Effector memory CD4-positive, alpha-beta T cell (primary cell): Measurements from ENCODE around the gene ZFYVE9.
"Not testable (repeated sequence)": the region's sequence is repeated elsewhere in the genome, so short reads cannot be mapped to it uniquely, and the experiment has no call there.

Experiments
- DNase-seq, 3 donors: peaks; one replicate each; pipeline ENCODE4 v3.0.0-alpha.2; 2020
- H3K27ac ChIP-seq: 2 replicates; pipeline ENCODE4 v1.7.0; 2013; ENCODE audit warnings: mild to moderate bottlenecking, low read length, moderate library complexity; ENCODE audit not compliant: insufficient read depth, poor library complexity, severe bottlenecking
- H3K27me3 ChIP-seq: replicated peaks from 2 replicates; pipeline ENCODE4 v1.7.0; 2013; ENCODE audit warnings: mild to moderate bottlenecking, low read length; ENCODE audit not compliant: insufficient read depth, control insufficient read depth, poor library complexity, severe bottlenecking
- H3K36me3 ChIP-seq: 2 replicates; pipeline ENCODE4 v1.7.0; 2013; ENCODE audit warnings: mild to moderate bottlenecking, low read length, moderate library complexity; ENCODE audit not compliant: control insufficient read depth, insufficient read depth
- H3K4me1 ChIP-seq: 2 replicates; pipeline ENCODE4 v1.7.0; 2013; ENCODE audit warnings: low read length, mild to moderate bottlenecking; ENCODE audit not compliant: control insufficient read depth, insufficient read depth, poor library complexity, severe bottlenecking
- H3K4me3 ChIP-seq: 2 replicates; pipeline ENCODE4 v1.7.0; 2013; ENCODE audit warnings: low read length, low read depth, mild to moderate bottlenecking; ENCODE audit not compliant: insufficient read depth, poor library complexity, severe bottlenecking
- H3K9me3 ChIP-seq: 2 replicates; pipeline ENCODE4 v1.7.0; 2013; ENCODE audit warnings: mild to moderate bottlenecking, low read length, moderate library complexity; ENCODE audit not compliant: control insufficient read depth

ZFYVE9 gene

DNA sequence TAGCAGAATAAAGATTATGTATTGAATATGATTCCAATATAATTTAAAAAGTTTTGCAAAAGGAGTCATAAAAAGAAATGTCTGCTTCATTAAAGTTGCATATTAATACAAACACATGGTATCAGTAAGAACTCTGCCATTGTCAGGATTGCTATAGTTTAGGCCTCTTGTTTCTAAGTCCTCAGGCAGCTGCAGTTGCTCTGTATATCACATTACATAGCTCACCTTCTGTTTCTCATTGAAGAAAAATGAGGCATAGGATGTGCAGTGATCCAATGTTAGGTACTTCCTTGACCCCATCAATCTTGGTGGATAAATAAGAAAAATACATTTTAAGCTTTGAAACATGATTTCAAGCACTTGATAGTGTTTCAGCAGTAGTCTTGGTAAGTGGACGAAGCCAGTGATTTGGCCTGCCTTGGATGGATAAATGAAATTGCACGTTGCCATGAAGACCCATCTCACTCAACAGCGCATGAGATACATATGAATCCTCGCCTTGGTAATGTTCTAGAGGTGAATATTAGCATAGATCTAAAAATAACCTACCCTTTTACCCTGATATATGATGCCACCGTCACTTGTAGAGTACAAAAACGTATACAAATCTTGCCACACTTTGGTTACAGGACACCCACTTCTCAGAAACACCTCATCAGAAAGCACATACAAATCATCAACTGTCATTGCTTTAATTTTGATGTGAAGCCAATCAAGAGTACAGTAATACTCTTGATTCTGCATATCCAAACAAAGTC lies 25.3 kb downstream of the ZFYVE9 start:
- no peak for DNase-seq
- no peak overlapping the region for H3K27ac ChIP-seq
- H3K27me3 ChIP-seq = no peaks in the 10 kb centered on the region
- no peaks in the 10 kb centered on the region for H3K9me3 ChIP-seq
- no peaks in the 10 kb centered on the region for H3K4me1 ChIP-seq
- no peaks in the 10 kb centered on the region for H3K36me3 ChIP-seq
- no peak overlapping the region for H3K4me3 ChIP-seq

GRCh38 chr1:52168373-52169080 lies 26.6 kb downstream of the ZFYVE9 start:
- Histone ChIP-seq H3K4me1 (no peaks in the 10 kb centered on the region), H3K27me3 (no peaks in the 10 kb centered on the region), H3K4me3 (no peak overlapping the region), H3K27ac (no peak overlapping the region), H3K9me3 (no peaks in the 10 kb centered on the region), H3K36me3 (no peaks in the 10 kb centered on the region)
- DNase-seq = no peak

DNA sequence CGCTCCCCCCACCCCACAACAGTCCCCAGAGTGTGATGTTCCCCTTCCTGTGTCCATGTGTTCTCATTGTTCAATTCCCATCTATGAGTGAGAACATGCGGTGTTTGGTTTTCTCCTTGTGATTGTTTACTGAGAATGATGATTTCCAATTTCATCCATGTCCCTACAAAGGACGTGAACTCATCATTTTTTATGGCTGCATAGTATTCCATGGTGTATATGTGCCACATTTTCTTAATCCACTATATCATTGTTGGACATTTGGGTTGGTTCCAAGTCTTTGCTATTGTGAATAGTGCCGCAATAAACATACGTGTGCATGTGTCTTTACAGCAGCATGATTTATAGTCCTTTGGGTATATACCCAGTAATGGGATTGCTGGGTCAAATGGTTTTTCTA lies 29.3 kb downstream of the ZFYVE9 start:
- H3K4me1 ChIP-seq, H3K27ac ChIP-seq, H3K9me3 ChIP-seq, H3K4me3 ChIP-seq, DNase-seq, H3K27me3 ChIP-seq, H3K36me3 ChIP-seq: not testable (repeated sequence)

GRCh38 chr1:52179073-52179472 lies 37.2 kb downstream of the ZFYVE9 start:
- DNase-seq = no peak
- H3K27me3 ChIP-seq = no peaks in the 10 kb centered on the region
- no peaks in the 10 kb centered on the region for H3K9me3 ChIP-seq
- no peak overlapping the region for H3K27ac ChIP-seq
- H3K4me3 ChIP-seq = no peak overlapping the region
- no peaks in the 10 kb centered on the region for H3K4me1 ChIP-seq
- H3K36me3 ChIP-seq = no peaks in the 10 kb centered on the region

DNA sequence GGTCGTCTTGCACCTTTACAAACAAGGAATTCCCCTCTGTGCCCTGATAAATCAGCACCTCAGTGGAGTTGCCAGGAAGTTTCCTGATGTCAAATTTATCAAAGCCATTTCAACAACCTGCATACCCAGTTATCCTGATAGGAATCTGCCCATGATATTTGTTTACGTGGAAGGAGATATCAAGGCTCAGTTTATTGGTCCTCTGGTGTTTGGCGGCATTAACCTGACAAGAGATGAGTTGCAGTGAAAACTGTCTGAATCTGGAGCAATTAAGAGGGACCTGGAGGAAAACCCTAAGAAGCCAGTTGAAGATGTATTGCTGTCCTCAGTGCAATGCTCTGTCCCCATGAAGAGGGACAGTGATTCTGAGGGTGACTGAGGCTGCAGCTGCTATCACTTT lies 38.3 kb downstream of the ZFYVE9 start:
- no peak overlapping the region for H3K4me3 ChIP-seq
- no peaks in the 10 kb centered on the region for H3K9me3 ChIP-seq
- no peaks in the 10 kb centered on the region for H3K27me3 ChIP-seq
- no peak overlapping the region for H3K27ac ChIP-seq
- no peaks in the 10 kb centered on the region for H3K4me1 ChIP-seq
- H3K36me3 ChIP-seq = no peaks in the 10 kb centered on the region
- no peak for DNase-seq

DNA sequence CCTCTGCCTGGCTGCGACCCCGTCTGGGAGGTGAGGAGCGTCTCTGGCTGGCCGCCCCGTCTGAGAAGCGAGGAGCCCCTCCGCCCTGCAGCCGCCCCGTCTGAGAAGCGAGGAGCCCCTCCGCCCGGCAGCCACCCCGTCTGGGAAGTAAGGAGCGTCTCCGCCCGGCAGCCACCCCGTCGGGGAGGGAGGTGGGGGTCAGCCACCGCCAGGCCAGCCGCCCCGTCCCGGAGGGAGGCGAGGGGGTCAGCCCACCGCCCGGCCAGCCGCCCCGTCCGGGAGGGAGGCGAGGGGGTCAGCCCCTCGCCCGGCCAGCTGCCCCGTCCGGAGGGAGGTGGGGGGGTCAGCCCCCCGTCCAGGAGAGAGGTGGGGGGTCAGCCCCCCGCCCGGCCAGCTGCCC lies 39.9 kb downstream of the ZFYVE9 start:
- H3K9me3 ChIP-seq, H3K27ac ChIP-seq, H3K36me3 ChIP-seq, H3K4me1 ChIP-seq, H3K27me3 ChIP-seq, DNase-seq, H3K4me3 ChIP-seq: not testable (repeated sequence)

- not testable (repeated sequence) for H3K36me3 ChIP-seq, H3K27me3 ChIP-seq, H3K27ac ChIP-seq, DNase-seq, H3K9me3 ChIP-seq, H3K4me3 ChIP-seq, H3K4me1 ChIP-seq
Measured at GRCh38 chr1:52182328-52182727, 40.4 kb downstream of the ZFYVE9 start.

DNA sequence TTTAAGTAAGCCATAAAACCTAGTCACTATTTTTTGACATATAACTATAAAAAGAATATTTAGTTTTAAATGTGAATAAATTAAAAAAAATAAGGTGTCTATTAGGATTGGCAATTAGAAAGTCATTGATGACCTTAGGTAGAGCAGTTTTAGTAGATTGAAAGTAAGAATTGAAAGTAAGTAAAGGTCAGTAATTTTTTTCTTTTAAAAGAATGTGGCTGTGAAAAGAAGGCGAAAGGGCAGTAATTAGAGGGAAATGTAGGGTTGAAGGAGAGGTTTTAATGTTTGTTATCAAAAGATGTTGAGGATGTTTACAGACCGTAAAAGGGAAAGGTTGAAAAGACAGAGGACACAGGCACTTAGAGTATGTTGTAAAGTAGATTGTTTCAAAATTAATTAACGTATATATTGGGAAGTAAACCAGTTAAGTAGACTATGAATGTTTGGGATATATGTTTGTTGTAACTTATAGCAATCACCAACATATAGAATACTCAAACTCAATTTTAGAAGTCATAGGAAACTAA lies 41.0 kb downstream of the ZFYVE9 start:
- DNase-seq = no peak
- H3K4me1 ChIP-seq = no peaks in the 10 kb centered on the region
- H3K27me3 ChIP-seq = no peaks in the 10 kb centered on the region
- H3K27ac ChIP-seq = no peak overlapping the region
- H3K9me3 ChIP-seq = no peaks in the 10 kb centered on the region
- no peaks in the 10 kb centered on the region for H3K36me3 ChIP-seq
- no peak overlapping the region for H3K4me3 ChIP-seq

DNA sequence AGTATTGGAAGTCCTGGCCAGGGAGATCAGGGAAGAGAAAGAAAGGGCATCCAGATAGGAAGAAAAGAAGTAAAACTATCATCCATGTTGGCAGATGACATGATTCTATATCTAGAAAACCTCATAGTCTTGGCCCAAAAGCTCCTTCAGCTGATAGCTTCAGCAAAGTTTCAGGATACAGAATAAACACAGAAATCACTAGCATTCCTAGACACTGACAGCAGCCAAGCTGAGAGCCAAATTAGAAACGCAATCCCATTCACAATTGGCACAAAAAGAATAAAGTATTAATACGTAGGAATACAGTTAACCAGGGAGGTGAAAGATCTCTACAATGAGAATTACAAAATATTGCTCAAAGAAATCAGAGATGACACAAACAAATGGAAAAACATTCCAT lies 44.6 kb downstream of the ZFYVE9 start:
- H3K36me3 ChIP-seq = no peaks in the 10 kb centered on the region
- no peaks in the 10 kb centered on the region for H3K9me3 ChIP-seq
- no peak for DNase-seq

GRCh38 chr1:52189898-52190480 lies 48.1 kb downstream of the ZFYVE9 start:
- H3K27me3 ChIP-seq = no peaks in the 10 kb centered on the region
- H3K4me1 ChIP-seq = no peaks in the 10 kb centered on the region
- no peak overlapping the region for H3K27ac ChIP-seq
- no peak for DNase-seq
- H3K9me3 ChIP-seq = no peaks in the 10 kb centered on the region
- no peak overlapping the region for H3K4me3 ChIP-seq
- no peaks in the 10 kb centered on the region for H3K36me3 ChIP-seq

More for the DNA sequence above, 44.6 kb downstream of the ZFYVE9 start:
- H3K27me3 ChIP-seq = no peaks in the 10 kb centered on the region
- H3K4me3 ChIP-seq = no peak overlapping the region
- no peak overlapping the region for H3K27ac ChIP-seq
- H3K4me1 ChIP-seq = no peaks in the 10 kb centered on the region
